IMR-90 (cell line): ENCODE measurements around the gene IL21R. TPM values are rescaled to one million over a fixed set of nuclear protein-coding genes. Genes with fewer than 3 reads are reported as not detected.

Experiments
- ATAC-seq: fragments of 200-7000 bp; cut with Tn5 transposase; 2 replicates; pipeline ENCODE4 v1.9.1; 2020; ENCODE audit warnings: low read depth, mild to moderate bottlenecking, moderate library complexity
- BruUV-seq: library from RNA; stranded (reverse); fragments of 400-500 nt; replicated peaks from 2 replicates; lab custom pipeline; 2021; lab: Mats Ljungman, UMichigan
- CTCF ChIA-PET: fragments of 300-600 bp; formaldehyde crosslinking; extraction: SDS; loops from one replicate; lab custom pipeline; 2021; ENCODE audit warnings: antibody characterized with exemption; lab: Yijun Ruan, JAX
- POLR2A ChIA-PET: fragments of 300-600 bp; sonication (Branson Sonifier 250); formaldehyde crosslinking; loops from one replicate; lab custom pipeline; 2022; ENCODE audit warnings: antibody characterized with exemption; ENCODE audit not compliant: unreplicated experiment; lab: Charles Lee
- DNase-seq: peaks from one replicate; pipeline ENCODE4 v3.0.0; 2013
- H2AFZ ChIP-seq: replicated peaks from 2 replicates; pipeline ENCODE3; 2013; ENCODE audit warnings: low read length, mild to moderate bottlenecking; ENCODE audit not compliant: poor library complexity
- H2AK5ac ChIP-seq: 2 replicates; pipeline ENCODE4 v1.6.1; 2013; ENCODE audit warnings: low read depth, low read length, inconsistent platforms
- H2AK9ac ChIP-seq: replicated peaks from 2 replicates; pipeline ENCODE3; 2013; ENCODE audit warnings: mild to moderate bottlenecking, low read depth, low read length, moderate library complexity; ENCODE audit not compliant: poor library complexity
- H2BK120ac ChIP-seq: 2 replicates; pipeline ENCODE4 v1.6.1; 2013; ENCODE audit warnings: low read depth, low read length, inconsistent platforms
- H2BK15ac ChIP-seq: 3 replicates; pipeline ENCODE4 v1.6.1; 2013; ENCODE audit warnings: low read depth, low read length, inconsistent platforms
- H2BK20ac ChIP-seq: 2 replicates; pipeline ENCODE4 v1.6.1; 2013; ENCODE audit warnings: low read depth, mild to moderate bottlenecking, inconsistent platforms, low read length, moderate library complexity
- H2BK5ac ChIP-seq: 2 replicates; pipeline ENCODE4 v1.6.1; 2013; ENCODE audit warnings: mild to moderate bottlenecking, low read depth, low read length, inconsistent platforms; ENCODE audit not compliant: poor library complexity, severe bottlenecking
- H3K14ac ChIP-seq: replicated peaks from 2 replicates; pipeline ENCODE4 v1.6.1; 2013; ENCODE audit warnings: low read depth, low read length, inconsistent platforms
- H3K18ac ChIP-seq: 2 replicates; pipeline ENCODE4 v1.6.1; 2013; ENCODE audit warnings: low read depth, low read length, control low read depth
- H3K23ac ChIP-seq: 2 replicates; pipeline ENCODE4 v1.6.1; 2013; ENCODE audit warnings: low read depth, low read length, inconsistent platforms
- H3K27ac ChIP-seq: 2 replicates; pipeline ENCODE4 v1.5.1; 2013; ENCODE audit warnings: mild to moderate bottlenecking, control low read depth, low read length; ENCODE audit not compliant: insufficient read depth
- H3K27me3 ChIP-seq: 2 replicates; pipeline ENCODE4 v1.6.1; 2013; ENCODE audit warnings: low read length; ENCODE audit not compliant: control insufficient read depth, insufficient read depth
- H3K36me3 ChIP-seq: 2 replicates; pipeline ENCODE4 v1.6.1; 2013; ENCODE audit warnings: low read length, mixed read lengths; ENCODE audit not compliant: control insufficient read depth, insufficient read depth
- H3K4ac ChIP-seq: 2 replicates; pipeline ENCODE4 v1.6.1; 2013; ENCODE audit warnings: low read depth, low read length, inconsistent platforms
- H3K4me1 ChIP-seq: 2 replicates; pipeline ENCODE4 v1.6.1; 2013; ENCODE audit warnings: low read length, mixed read lengths; ENCODE audit not compliant: control insufficient read depth, insufficient read depth
- H3K4me2 ChIP-seq: 2 replicates; pipeline ENCODE4 v1.6.1; 2013; ENCODE audit warnings: low read depth, mild to moderate bottlenecking, control low read depth, low read length, moderate library complexity
- H3K4me3 ChIP-seq: 2 replicates; pipeline ENCODE4 v1.5.1; 2013; ENCODE audit warnings: low read depth, mild to moderate bottlenecking, control low read depth, low read length, moderate library complexity; ENCODE audit not compliant: insufficient read depth
- H3K56ac ChIP-seq: 2 replicates; pipeline ENCODE4 v1.6.1; 2013; ENCODE audit warnings: low read length, inconsistent platforms; ENCODE audit not compliant: insufficient read depth; ENCODE audit errors: extremely low read depth
- H3K79me1 ChIP-seq, 2 experiments: 2 replicates each; pipeline ENCODE4 v1.6.1; 2013; ENCODE audit warnings: low read length in 2 of 2, inconsistent platforms in 1 of 2, low read depth in 1 of 2
- H3K9ac ChIP-seq: 2 replicates; pipeline ENCODE4 v1.6.1; 2013; ENCODE audit warnings: low read depth, low read length, control low read depth
- H3K9me1 ChIP-seq: 2 replicates; pipeline ENCODE4 v1.6.1; 2013; ENCODE audit warnings: low read length, inconsistent platforms; ENCODE audit not compliant: insufficient read depth
- H3K9me3 ChIP-seq: 2 replicates; pipeline ENCODE4 v1.6.1; 2013; ENCODE audit warnings: low read length; ENCODE audit not compliant: control insufficient read depth, insufficient read depth
- H4K20me1 ChIP-seq: 2 replicates; pipeline ENCODE4 v1.6.1; 2013; ENCODE audit warnings: low read length, inconsistent platforms; ENCODE audit not compliant: insufficient read depth
- H4K5ac ChIP-seq: 2 replicates; pipeline ENCODE4 v1.6.1; 2013; ENCODE audit warnings: mild to moderate bottlenecking, low read depth, low read length, control low read depth
- H4K8ac ChIP-seq, 2 experiments: 2 replicates each; pipeline ENCODE4 v1.6.1; 2013; ENCODE audit warnings: low read depth in 2 of 2, low read length in 2 of 2, control low read depth in 1 of 2, inconsistent platforms in 1 of 2
- H4K91ac ChIP-seq: 2 replicates; pipeline ENCODE4 v1.6.1; 2013; ENCODE audit warnings: low read depth, low read length, inconsistent platforms; ENCODE audit not compliant: insufficient read depth
- CEBPB ChIP-seq: IDR thresholded peaks from 2 replicates; pipeline ENCODE4 v1.6.1; 2012; ENCODE audit warnings: low read depth, low read length, improper control_type of control experiment
- CTCF ChIP-seq: conservative IDR thresholded peaks from 2 replicates; pipeline ENCODE4 v1.5.1; 2012; ENCODE audit warnings: mild to moderate bottlenecking, low read depth, low read length, improper control_type of control experiment
- SMC3 ChIP-seq: fragments of 150-350 bp; IDR thresholded peaks from 2 replicates; pipeline ENCODE4 v1.6.1; 2016; ENCODE audit warnings: low read depth, mild to moderate bottlenecking, antibody characterized with exemption, low read length, moderate library complexity
- WGBS, 2 experiments: methylation state at CpG; one replicate each; pipeline versions ENCODE4 v1.1.5 to v1.1.7; 2013; ENCODE audit warnings: missing lambda C conversion rate in 2 of 2; ENCODE audit not compliant: insufficient read length in 1 of 2; ENCODE audit errors: extremely low coverage in 2 of 2; 5-methylcytosine and 5-hydroxymethylcytosine counted together
- dilution Hi-C: fragments of 300-500 bp; cut with HindIII; formaldehyde crosslinking; loops from one replicate; pipeline ENCODE4 v1.14.3; 2018; ENCODE audit warnings: low sequenced_read_pairs; ENCODE audit not compliant: unreplicated experiment
- in situ Hi-C: fragments of 300-500 bp; cut with MboI; formaldehyde crosslinking; loops from 3 replicates; pipeline ENCODE4 v1.14.3; 2019; ENCODE audit warnings: low sequenced_read_pairs, inconsistent platforms, mixed read lengths
- intact Hi-C: fragments of 100-400 bp; cut with micrococcal nuclease; formaldehyde crosslinking; loops from 2 replicates; pipeline ENCODE4 v1.10.0; 2022
- polyA plus RNA-seq, 3 experiments: library from polyadenylated mRNA; depleted of rRNA; stranded (reverse); fragments of >200 nt; gene quantifications; 2 replicates each; pipeline ENCODE4 v1.2.3, GENCODE V29; 2012; ENCODE audit warnings: low replicate concordance in 1 of 3
- total RNA-seq: library from RNA; depleted of rRNA; stranded (reverse); fragments of >200 nt; gene quantifications from 2 replicates; pipeline ENCODE4 v1.2.3, GENCODE V29; 2012

IL21R gene
- total and polyA plus RNA-seq, 2 of the 4 experiments (the other 2 are of a cell fraction) = 0.72 to 0.97 TPM

GRCh38 chr16:27498916-27499658, 97.1 kb downstream of the IL21R start (continued):
- TF ChIP-seq CTCF (no peak), CEBPB (no peak), SMC3 (no peak)

- Histone ChIP-seq H2BK120ac (no peak overlapping the region), H4K8ac (no peak overlapping the region), H3K27ac (no peak overlapping the region), H3K4me3 (no peak overlapping the region), H2AFZ (no peak overlapping the region), H4K5ac (no peak overlapping the region), H2BK20ac (no peak overlapping the region), H3K18ac (no peak overlapping the region), H3K4me2 (no peak overlapping the region), H2AK9ac (no peak overlapping the region), H3K23ac (no peak overlapping the region), H3K27me3 (no peaks in the 10 kb centered on the region), H2BK5ac (no peak overlapping the region), H3K36me3 (peaks cover 87% of the 10 kb centered on the region), H3K79me1 (peaks cover 4 to 10% of the 10 kb centered on the region in 2 experiments; a peak in 2 of 4 replicates), H4K20me1 (no peaks in the 10 kb centered on the region), H3K9ac (no peak overlapping the region), H3K56ac (no peak overlapping the region), H2AK5ac (no peak overlapping the region), H3K14ac (no peak overlapping the region), H4K91ac (no peak overlapping the region), H3K4ac (no peak overlapping the region), H3K4me1 (peaks cover 10% of the 10 kb centered on the region), H2BK15ac (no peak overlapping the region), H3K9me3 (no peaks in the 10 kb centered on the region), H3K9me1 (peaks cover 13% of the 10 kb centered on the region)
- dilution Hi-C loops = no loop called here
- WGBS, 2 experiments = 80% methylated on average over 4 of the region's 9 CpGs; no CpG with 5 or more reads in 1 of the 2 experiments
- no peak for DNase-seq
- POLR2A ChIA-PET = no interaction called here
- ATAC-seq = no peak
- in situ Hi-C loops = no loop called here
- intact Hi-C loops = no loop called here
- CTCF ChIA-PET = no interaction called here
- BruUV-seq = no TSS peak
- no peak for TF ChIP-seq CEBPB
Observed at GRCh38 chr16:27499659-27500055, 97.7 kb downstream of the IL21R start.
